HG03457 (cell line): ENCODE data around the gene FOXP3.

ENCODE experiments used
- ATAC-seq: cut with Tn5 transposase; IDR thresholded peaks from one replicate; pipeline ENCODE4 v1.9.1; 2021; ENCODE audit warnings: moderate number of reproducible peaks; ENCODE audit not compliant: unreplicated experiment

The FOXP3 gene

GRCh38 chrX:49276671-49277534 is 12.4 kb upstream of the FOXP3 start:
- no peak for ATAC-seq

- no peak for ATAC-seq
Measured at GRCh38 chrX:49276207-49276606, 11.7 kb upstream of the FOXP3 start.

GRCh38 chrX:49273181-49273727 is 8.7 kb upstream of the FOXP3 start:
- ATAC-seq: no peak

GRCh38 chrX:49272421-49272820 is 7.9 kb upstream of the FOXP3 start:
- ATAC-seq: no peak

GRCh38 chrX:49271341-49271740 is 6.8 kb upstream of the FOXP3 start:
- ATAC-seq: no peak

- no peak for ATAC-seq
Measured at GRCh38 chrX:49270249-49270921, 5.9 kb upstream of the FOXP3 start.

GRCh38 chrX:49269767-49270248 is 5.3 kb upstream of the FOXP3 start, which contains the start of gene PPP1R3F:
PPP1R3F (plus strand) TSS chrX:49269793; CDS start chrX:49269870, 77 bp downstream.
- ATAC-seq: peak; percentile 7

GRCh38 chrX:49269010-49269766 is 4.7 kb upstream of the FOXP3 start:
- ATAC-seq: peak; percentile 84

- ATAC-seq: no peak
Measured at GRCh38 chrX:49268702-49269009, 4.1 kb upstream of the FOXP3 start.

- no peak for ATAC-seq
Measured at GRCh38 chrX:49266523-49267445, 2.3 kb upstream of the FOXP3 start.

GRCh38 chrX:49263631-49264030 is 879 bp downstream of the FOXP3 start:
- ATAC-seq: no peak

GRCh38 chrX:49262603-49263002 is 1.9 kb downstream of the FOXP3 start:
- ATAC-seq: no peak

GRCh38 chrX:49260221-49260985 is 4.1 kb downstream of the FOXP3 start:
- ATAC-seq: no peak

- ATAC-seq: no peak
Measured at GRCh38 chrX:49258749-49259124, 5.8 kb downstream of the FOXP3 start.

- no peak for ATAC-seq
Measured at GRCh38 chrX:49257846-49258748, 6.4 kb downstream of the FOXP3 start.

- no peak for ATAC-seq
Measured at GRCh38 chrX:49257074-49257790, 7.3 kb downstream of the FOXP3 start.

- no peak for ATAC-seq
Measured at GRCh38 chrX:49256268-49256995, 8.1 kb downstream of the FOXP3 start.
